Progenitor cell of endocrine pancreas (in vitro differentiated cells): ENCODE results near the gene CDH4. TPM values are rescaled to one million over a fixed set of nuclear protein-coding genes. Genes with fewer than 3 reads are reported as not detected.

Source experiments
- DNase-seq: peaks from one replicate; pipeline ENCODE4 v3.0.0; 2021; ENCODE audit warnings: low spot score; ENCODE audit not compliant: unreplicated experiment
- H3K27ac Mint-ChIP-seq: 2 replicates; pipeline ENCODE4 v1.8.0; 2021; ENCODE audit warnings: mild to moderate bottlenecking, moderate library complexity, mixed read lengths
- H3K27me3 Mint-ChIP-seq: 2 replicates; pipeline ENCODE4 v1.8.0; 2021; ENCODE audit warnings: mixed read lengths
- H3K36me3 Mint-ChIP-seq: 2 replicates; pipeline ENCODE4 v1.8.0; 2022; ENCODE audit warnings: mixed read lengths; ENCODE audit not compliant: insufficient read depth
- H3K4me1 Mint-ChIP-seq: 2 replicates; pipeline ENCODE4 v1.8.0; 2021; ENCODE audit warnings: low read depth, mixed read lengths
- H3K4me3 Mint-ChIP-seq: 2 replicates; pipeline ENCODE4 v1.8.0; 2021; ENCODE audit warnings: low read depth, mild to moderate bottlenecking, moderate library complexity, mixed read lengths
- H3K9me3 Mint-ChIP-seq: 2 replicates; pipeline ENCODE4 v1.8.0; 2021; ENCODE audit warnings: low read depth, mixed read lengths
- total RNA-seq: library from RNA; stranded (reverse); gene quantifications from 2 replicates; pipeline ENCODE4 v1.2.1, GENCODE V29; 2021
- TF ChIP-seq, protein P1 (sequence below): fragments of 200-600 bp; sonication (generic); IDR thresholded peaks from one replicate; pipeline ENCODE4 v1.5.0; 2021; ENCODE audit warnings: antibody characterized with exemption, mild to moderate bottlenecking; ENCODE audit not compliant: unreplicated experiment

The CDH4 gene
- total RNA-seq, 1 donor from 2014 or later = 0.43 TPM

GRCh38 chr20:61732511-61733210 is 480.6 kb downstream of the CDH4 start:
- no peaks in the 10 kb centered on the region for H3K36me3 Mint-ChIP-seq
- TF ChIP-seq, protein P1, sequence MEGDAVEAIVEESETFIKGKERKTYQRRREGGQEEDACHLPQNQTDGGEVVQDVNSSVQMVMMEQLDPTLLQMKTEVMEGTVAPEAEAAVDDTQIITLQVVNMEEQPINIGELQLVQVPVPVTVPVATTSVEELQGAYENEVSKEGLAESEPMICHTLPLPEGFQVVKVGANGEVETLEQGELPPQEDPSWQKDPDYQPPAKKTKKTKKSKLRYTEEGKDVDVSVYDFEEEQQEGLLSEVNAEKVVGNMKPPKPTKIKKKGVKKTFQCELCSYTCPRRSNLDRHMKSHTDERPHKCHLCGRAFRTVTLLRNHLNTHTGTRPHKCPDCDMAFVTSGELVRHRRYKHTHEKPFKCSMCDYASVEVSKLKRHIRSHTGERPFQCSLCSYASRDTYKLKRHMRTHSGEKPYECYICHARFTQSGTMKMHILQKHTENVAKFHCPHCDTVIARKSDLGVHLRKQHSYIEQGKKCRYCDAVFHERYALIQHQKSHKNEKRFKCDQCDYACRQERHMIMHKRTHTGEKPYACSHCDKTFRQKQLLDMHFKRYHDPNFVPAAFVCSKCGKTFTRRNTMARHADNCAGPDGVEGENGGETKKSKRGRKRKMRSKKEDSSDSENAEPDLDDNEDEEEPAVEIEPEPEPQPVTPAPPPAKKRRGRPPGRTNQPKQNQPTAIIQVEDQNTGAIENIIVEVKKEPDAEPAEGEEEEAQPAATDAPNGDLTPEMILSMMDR = no peak
- no peaks in the 10 kb centered on the region for H3K4me1 Mint-ChIP-seq
- H3K27me3 Mint-ChIP-seq = peaks cover 22% of the 10 kb centered on the region
- H3K9me3 Mint-ChIP-seq = no peaks in the 10 kb centered on the region
- no peak for DNase-seq
- no peak overlapping the region for H3K27ac Mint-ChIP-seq
- no peak overlapping the region for H3K4me3 Mint-ChIP-seq

GRCh38 chr20:61733216-61733615 is 481.2 kb downstream of the CDH4 start:
- DNase-seq = no peak
- Mint-ChIP-seq H3K4me3 (no peak overlapping the region), H3K27ac (no peak overlapping the region), H3K4me1 (no peaks in the 10 kb centered on the region), H3K9me3 (no peaks in the 10 kb centered on the region), H3K27me3 (peaks cover 22% of the 10 kb centered on the region), H3K36me3 (no peaks in the 10 kb centered on the region)
- TF ChIP-seq, protein P1 = no peak

DNA sequence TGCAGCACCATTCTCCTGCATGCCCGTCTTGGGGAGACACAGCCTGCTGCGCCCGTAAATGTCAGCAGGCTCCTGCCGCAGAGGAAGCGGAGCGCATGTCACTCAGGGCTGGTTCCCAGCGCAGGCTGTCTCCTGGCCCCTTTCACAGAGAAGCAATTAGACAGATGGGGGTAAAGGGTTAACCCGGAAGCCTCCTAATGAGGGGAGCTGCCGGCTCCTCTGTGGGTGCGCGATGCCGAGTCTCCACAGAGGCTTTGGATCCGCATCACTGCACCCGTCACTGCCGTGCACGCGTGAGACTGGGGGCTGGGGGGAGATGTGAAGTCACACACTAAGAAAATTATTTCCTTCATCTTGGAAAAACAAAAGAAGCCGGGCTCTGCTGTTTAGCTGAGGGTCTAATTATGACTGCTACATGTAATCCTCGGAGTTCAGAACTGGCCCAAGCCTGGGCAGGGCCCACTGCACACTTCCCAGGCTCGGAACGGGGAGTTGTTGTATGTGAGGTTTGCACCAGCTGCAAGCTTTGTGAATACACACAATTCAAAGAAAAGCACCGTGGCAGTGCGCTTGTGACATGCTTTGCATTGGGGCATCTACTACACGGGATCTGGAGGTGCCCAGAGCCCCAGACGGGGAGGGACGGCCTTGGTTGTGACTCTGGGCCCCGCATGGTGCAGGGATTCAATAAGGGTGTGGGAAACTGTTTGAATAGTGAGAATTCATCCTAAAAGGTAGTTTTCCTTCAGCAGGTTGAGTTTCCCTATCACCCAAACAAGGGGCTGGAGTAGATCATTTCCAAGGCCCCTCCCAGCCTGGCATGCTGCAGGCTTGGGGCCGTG is 482.1 kb downstream of the CDH4 start:
- no peak for DNase-seq
- TF ChIP-seq, protein P1 = no peak
- no peaks in the 10 kb centered on the region for H3K4me1 Mint-ChIP-seq
- H3K36me3 Mint-ChIP-seq = no peaks in the 10 kb centered on the region
- no peak overlapping the region for H3K27ac Mint-ChIP-seq
- no peaks in the 10 kb centered on the region for H3K9me3 Mint-ChIP-seq
- H3K27me3 Mint-ChIP-seq = peaks cover 22% of the 10 kb centered on the region
- no peak overlapping the region for H3K4me3 Mint-ChIP-seq

- TF ChIP-seq, protein P1 = no peak
- H3K4me3 Mint-ChIP-seq = no peak overlapping the region
- no peak for DNase-seq
- H3K9me3 Mint-ChIP-seq = no peaks in the 10 kb centered on the region
- no peak overlapping the region for H3K27ac Mint-ChIP-seq
- no peaks in the 10 kb centered on the region for H3K4me1 Mint-ChIP-seq
- peaks cover 16% of the 10 kb centered on the region for H3K27me3 Mint-ChIP-seq
- no peaks in the 10 kb centered on the region for H3K36me3 Mint-ChIP-seq
Measured at GRCh38 chr20:61734733-61735502, 482.9 kb downstream of the CDH4 start.

DNA sequence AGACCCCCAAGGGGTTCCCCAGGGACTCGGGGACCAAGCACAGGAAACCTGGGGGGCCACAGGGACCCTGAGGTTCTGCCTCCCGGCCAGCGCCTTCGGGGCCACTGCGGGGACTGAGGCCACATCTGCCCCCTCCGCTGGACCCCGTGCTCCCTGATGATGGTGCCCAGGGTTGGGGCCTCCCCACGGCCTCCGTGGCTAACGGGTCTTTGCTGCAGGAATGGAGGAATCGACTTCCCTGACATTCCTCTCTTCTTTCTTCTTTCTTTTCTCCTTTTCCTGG is 483.4 kb downstream of the CDH4 start:
- Mint-ChIP-seq H3K36me3 (no peaks in the 10 kb centered on the region), H3K27ac (no peak overlapping the region), H3K27me3 (peaks cover 16% of the 10 kb centered on the region), H3K9me3 (no peaks in the 10 kb centered on the region), H3K4me3 (no peak overlapping the region), H3K4me1 (no peaks in the 10 kb centered on the region)
- no peak for DNase-seq
- TF ChIP-seq, protein P1 = no peak
